Measurements from ENCODE around the gene GDE1. TPM values are rescaled to one million over a fixed set of nuclear protein-coding genes. Genes with fewer than 3 reads are reported as not detected.

GDE1 gene
- total and polyA plus RNA-seq, 12 donors, result 20.1 to 91.8 (median 64.1) TPM

GRCh38 chr16:19527161-19527560 lies 5.3 kb upstream of the GDE1 start:
- DNase-seq, result no peak

GRCh38 chr16:19525385-19525723 lies 3.5 kb upstream of the GDE1 start:
- Histone ChIP-seq H3K9me3 (replicated peaks in 1 of 3) (no peaks in the 10 kb centered on the region), H3K4me1 (replicated peaks in 1 of 2) (peaks cover 10 to 18% of the 10 kb centered on the region in 2 donors), H3K27me3 (no peaks in the 10 kb centered on the region), H3K4me3 (no peak overlapping the region), H3K36me3 (replicated peaks in 1 of 2) (peaks cover 0 to 10% of the 10 kb centered on the region in 2 donors), H3K27ac (no peak overlapping the region)
- TF ChIP-seq POLR2A (IDR thresholded peaks at IDR 0.05) (no peak), CTCF (IDR thresholded peaks at IDR 0.05) (no peak)
- 86 to 94% (median 90%) methylated on average over 2 of the region's 2 CpGs for WGBS, 4 donors
- intact Hi-C loops (cut with DNase I), result no loop called here
- DNase-seq, result no peak

More at GRCh38 chr16:19527161-19527560, 5.3 kb upstream of the GDE1 start:
- H3K27me3 ChIP-seq, result no peaks in the 10 kb centered on the region
- no peak overlapping the region for H3K4me3 ChIP-seq
- TF ChIP-seq CTCF (IDR thresholded peaks at IDR 0.05) (no peak), POLR2A (IDR thresholded peaks at IDR 0.05) (no peak)
- no peaks in the 10 kb centered on the region for H3K9me3 ChIP-seq (replicated peaks in 1 of 3)
- peaks cover 0 to 10% of the 10 kb centered on the region in 2 donors for H3K4me1 ChIP-seq (replicated peaks in 1 of 2)
- WGBS, 4 donors, result 77 to 89% (median 83%) methylated on average over 1 of the region's 1 CpG
- H3K27ac ChIP-seq, result no peak overlapping the region
- intact Hi-C loops (cut with DNase I), result no loop called here
- peaks cover 0 to 10% of the 10 kb centered on the region in 2 donors for H3K36me3 ChIP-seq (replicated peaks in 1 of 2)

GRCh38 chr16:19524616-19525384 lies 2.9 kb upstream of the GDE1 start:
- Histone ChIP-seq H3K36me3 (replicated peaks in 1 of 2) (peaks cover 0 to 10% of the 10 kb centered on the region in 2 donors), H3K9me3 (replicated peaks in 1 of 3) (no peaks in the 10 kb centered on the region), H3K4me1 (replicated peaks in 1 of 2) (peaks cover 13 to 23% of the 10 kb centered on the region in 2 donors), H3K27me3 (no peaks in the 10 kb centered on the region), H3K27ac (peak overlapping the region in 3 of 5 donors; percentile 20 to 63 (median 61)), H3K4me3 (peak overlapping the region; percentile 68 to 87 (median 77))
- intact Hi-C loops (cut with DNase I), result no loop called here
- TF ChIP-seq POLR2A (IDR thresholded peaks at IDR 0.05) (no peak), CTCF (IDR thresholded peaks at IDR 0.05) (no peak)
- WGBS, 4 donors, result 9 to 17% (median 12%) methylated on average over 19 of the region's 19 CpGs
- DNase-seq, result no peak

- WGBS, 4 donors, result 0 to 1% (median 0%) methylated on average over 3 to 11 of the region's 11 CpGs
- H3K27ac ChIP-seq, result peak overlapping the region in 4 of 5 donors; percentile 20 to 63 (median 42)
- H3K9me3 ChIP-seq (replicated peaks in 1 of 3), result no peaks in the 10 kb centered on the region
- DNase-seq, result no peak
- peak overlapping the region; percentile 68 to 87 (median 77) for H3K4me3 ChIP-seq
- H3K36me3 ChIP-seq (replicated peaks in 1 of 2), result peaks cover 0 to 10% of the 10 kb centered on the region in 2 donors
- intact Hi-C loops (cut with DNase I), result no loop called here
- TF ChIP-seq CTCF (IDR thresholded peaks at IDR 0.05) (no peak), POLR2A (IDR thresholded peaks at IDR 0.05) (no peak)
- peaks cover 13 to 28% of the 10 kb centered on the region in 2 donors for H3K4me1 ChIP-seq (replicated peaks in 1 of 2)
- H3K27me3 ChIP-seq, result no peaks in the 10 kb centered on the region
Measured at GRCh38 chr16:19524356-19524615, 2.4 kb upstream of the GDE1 start.
